H1 (cell line): ENCODE measurements around the gene SLC6A19. TPM values are rescaled to one million over a fixed set of nuclear protein-coding genes. Genes with fewer than 3 reads are reported as not detected.

ENCODE experiments used
- TAF7 ChIP-seq: optimal IDR thresholded peaks from 2 replicates; pipeline ENCODE3; 2011; ENCODE audit warnings: low read depth, mild to moderate bottlenecking, inconsistent platforms, low read length, moderate library complexity, borderline replicate concordance
- polyA plus RNA-seq, 7 experiments: library from polyadenylated mRNA; depleted of rRNA in 3 of 7; stranded (reverse) in 5 of 7; unstranded in 2 of 7; fragments of >200 nt in 5 of 7; fragments of 200-250 nt in 2 of 7; gene quantifications; 1 replicate in 5 of 7; 2 replicates in 1 of 7; 4 replicates in 1 of 7; pipeline versions ENCODE4 v1.2.1 to v1.2.3, GENCODE V29; 2011 to 2013; ENCODE audit warnings: missing spikeins in 2 of 7, mixed read lengths in 2 of 7
- total RNA-seq: library from RNA; stranded (reverse); fragmentation: NEBNext Ultra II Directional; extraction: Animal tissue kit (Norgen Biotek cat#: 25700); gene quantifications from 2 replicates; pipeline ENCODE4 v1.2.1, GENCODE V29; 2021

SLC6A19 gene
- total and polyA plus RNA-seq, 2 of the 8 experiments (the other 6 are each of a cell fraction or from before 2014, with no cell fraction given): 0.02 TPM; not detected in 1

DNA sequence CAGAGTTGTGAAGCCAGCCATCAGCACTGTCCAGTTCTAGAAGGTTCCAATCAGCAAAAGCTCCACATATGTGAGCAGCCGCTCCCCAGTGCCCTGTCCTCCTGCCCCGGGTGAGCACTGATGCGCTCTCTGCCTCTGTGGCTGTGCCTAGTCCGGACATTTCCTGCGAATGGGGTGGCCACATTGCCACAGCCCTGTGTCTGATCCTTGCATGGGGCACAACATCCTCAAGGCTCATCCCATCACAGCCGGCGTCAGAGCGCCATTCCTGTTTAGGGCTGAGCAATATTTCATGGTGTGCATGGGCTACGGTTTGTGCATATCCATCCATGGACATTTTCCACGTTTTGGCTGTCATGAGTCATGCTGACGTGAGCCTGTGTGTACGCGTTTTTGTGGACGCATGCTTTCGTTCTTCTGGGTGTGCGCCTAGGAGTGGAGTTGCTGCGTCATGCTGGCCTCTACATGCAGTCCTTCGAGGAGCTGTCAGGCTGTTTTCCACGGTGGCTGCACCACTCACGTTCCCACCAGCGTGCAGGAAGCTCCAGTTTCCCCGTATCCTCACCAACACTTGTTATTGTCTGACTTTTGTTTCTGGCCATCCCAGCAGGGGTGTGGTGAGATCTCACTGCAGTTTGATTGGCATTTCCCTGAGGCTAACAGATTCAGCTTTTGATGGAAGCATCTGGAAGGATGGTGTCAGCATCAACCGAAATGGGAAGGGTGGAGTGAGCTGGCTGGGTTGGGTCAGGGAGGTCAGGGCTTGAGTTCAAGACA is 14.1 kb downstream of the SLC6A19 start (continued):
- no peak for TF ChIP-seq TAF7
